Smooth muscle cell (in vitro differentiated cells): ENCODE results near the gene STS. TPM values are rescaled to one million over a fixed set of nuclear protein-coding genes. Genes with fewer than 3 reads are reported as not detected.

Experiments
- DNase-seq: peaks from one replicate; lab custom pipeline; 2025; ENCODE audit not compliant: unreplicated experiment; lab: John Stamatoyannopoulos, UW
- H2AFZ ChIP-seq: fragments of 200-600 bp; sonication (generic); 2 replicates; pipeline ENCODE4 v1.6.0; 2016; ENCODE audit warnings: antibody characterized with exemption, low read depth, mild to moderate bottlenecking
- H3F3A ChIP-seq: fragments of 200-600 bp; sonication (generic); 2 replicates; pipeline ENCODE4 v1.6.0; 2017; ENCODE audit warnings: antibody characterized with exemption, low read depth
- H3K27ac ChIP-seq: fragments of 200-600 bp; sonication (generic); 2 replicates; pipeline ENCODE4 v1.5.1; 2016; ENCODE audit warnings: low read depth, mild to moderate bottlenecking
- H3K27me3 ChIP-seq: fragments of 200-600 bp; sonication (generic); 2 replicates; pipeline ENCODE4 v1.6.1; 2016; ENCODE audit warnings: low read depth, mild to moderate bottlenecking
- H3K36me3 ChIP-seq: fragments of 200-600 bp; sonication (generic); 2 replicates; pipeline ENCODE4 v1.5.1; 2016; ENCODE audit warnings: low read depth
- H3K4me1 ChIP-seq: fragments of 200-600 bp; sonication (generic); 2 replicates; pipeline ENCODE4 v1.5.1; 2016; ENCODE audit warnings: low read depth
- H3K4me2 ChIP-seq: fragments of 200-600 bp; sonication (generic); 2 replicates; pipeline ENCODE4 v1.6.0; 2016; ENCODE audit warnings: mild to moderate bottlenecking
- H3K4me3 ChIP-seq: fragments of 200-600 bp; sonication (generic); 2 replicates; pipeline ENCODE4 v1.5.1; 2016; ENCODE audit warnings: mild to moderate bottlenecking
- H3K79me2 ChIP-seq: fragments of 200-600 bp; sonication (generic); 2 replicates; pipeline ENCODE4 v1.6.0; 2016; ENCODE audit warnings: low read depth, mild to moderate bottlenecking
- H3K9ac ChIP-seq: fragments of 200-600 bp; sonication (generic); 2 replicates; pipeline ENCODE4 v1.6.0; 2016; ENCODE audit warnings: low read depth
- H3K9me3 ChIP-seq: fragments of 200-600 bp; sonication (generic); replicated peaks from 2 replicates; pipeline ENCODE4 v1.5.1; 2016; ENCODE audit warnings: low read depth
- H4K20me1 ChIP-seq: fragments of 200-600 bp; sonication (generic); 2 replicates; pipeline ENCODE4 v1.6.0; 2016; ENCODE audit warnings: low read depth
- WGBS: methylation state at CpG from one replicate; pipeline ENCODE4 v1.1.7; 2016; ENCODE audit warnings: low lambda C conversion rate; 5-methylcytosine and 5-hydroxymethylcytosine counted together
- polyA plus RNA-seq: library from polyadenylated mRNA; unstranded; fragments of >200 nt; fragmentation: Nextera tagmentation; extraction: Ambion mirVana; gene quantifications from 2 replicates; pipeline ENCODE4 v1.2.1, GENCODE V29; 2016
- total RNA-seq: library from RNA; depleted of rRNA; stranded (reverse); fragments of >200 nt; gene quantifications from 2 replicates; pipeline ENCODE4 v1.2.3, GENCODE V29; 2014
- TF ChIP-seq, protein P1 (sequence below): fragments of 200-600 bp; sonication (generic); IDR thresholded peaks from 2 replicates; pipeline ENCODE4 v1.5.1; 2017; ENCODE audit warnings: borderline replicate concordance, mild to moderate bottlenecking, antibody characterized with exemption; ENCODE audit not compliant: insufficient read depth, poor library complexity, severe bottlenecking

The STS gene
- total and polyA plus RNA-seq, 2 experiments from 2014 or later, result 2.2 to 3.8 TPM

GRCh38 chrX:7132335-7133049, 15.0 kb upstream of the STS start:
- Histone ChIP-seq H3K4me1 (no peaks in the 10 kb centered on the region), H3K9ac (no peak overlapping the region), H3F3A (no peaks in the 10 kb centered on the region), H3K4me3 (no peak overlapping the region), H3K36me3 (no peaks in the 10 kb centered on the region), H3K4me2 (no peak overlapping the region), H4K20me1 (peaks cover 6% of the 10 kb centered on the region), H2AFZ (no peak overlapping the region), H3K79me2 (no peaks in the 10 kb centered on the region), H3K9me3 (no peaks in the 10 kb centered on the region), H3K27ac (peak overlapping the region; percentile 7), H3K27me3 (no peaks in the 10 kb centered on the region)
- WGBS, result 77% methylated on average over 3 of the region's 3 CpGs
- no peak for DNase-seq
- TF ChIP-seq, protein P1, sequence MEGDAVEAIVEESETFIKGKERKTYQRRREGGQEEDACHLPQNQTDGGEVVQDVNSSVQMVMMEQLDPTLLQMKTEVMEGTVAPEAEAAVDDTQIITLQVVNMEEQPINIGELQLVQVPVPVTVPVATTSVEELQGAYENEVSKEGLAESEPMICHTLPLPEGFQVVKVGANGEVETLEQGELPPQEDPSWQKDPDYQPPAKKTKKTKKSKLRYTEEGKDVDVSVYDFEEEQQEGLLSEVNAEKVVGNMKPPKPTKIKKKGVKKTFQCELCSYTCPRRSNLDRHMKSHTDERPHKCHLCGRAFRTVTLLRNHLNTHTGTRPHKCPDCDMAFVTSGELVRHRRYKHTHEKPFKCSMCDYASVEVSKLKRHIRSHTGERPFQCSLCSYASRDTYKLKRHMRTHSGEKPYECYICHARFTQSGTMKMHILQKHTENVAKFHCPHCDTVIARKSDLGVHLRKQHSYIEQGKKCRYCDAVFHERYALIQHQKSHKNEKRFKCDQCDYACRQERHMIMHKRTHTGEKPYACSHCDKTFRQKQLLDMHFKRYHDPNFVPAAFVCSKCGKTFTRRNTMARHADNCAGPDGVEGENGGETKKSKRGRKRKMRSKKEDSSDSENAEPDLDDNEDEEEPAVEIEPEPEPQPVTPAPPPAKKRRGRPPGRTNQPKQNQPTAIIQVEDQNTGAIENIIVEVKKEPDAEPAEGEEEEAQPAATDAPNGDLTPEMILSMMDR, result peak; percentile 41

- Histone ChIP-seq H3K4me1 (no peaks in the 10 kb centered on the region), H3K4me3 (no peak overlapping the region), H3K4me2 (no peak overlapping the region), H3K36me3 (no peaks in the 10 kb centered on the region), H3K9me3 (no peaks in the 10 kb centered on the region), H4K20me1 (peaks cover 6% of the 10 kb centered on the region), H3K27me3 (no peaks in the 10 kb centered on the region), H2AFZ (no peak overlapping the region), H3K79me2 (no peaks in the 10 kb centered on the region), H3K9ac (no peak overlapping the region), H3F3A (no peaks in the 10 kb centered on the region), H3K27ac (peak overlapping the region; percentile 7)
- TF ChIP-seq, protein P1, result no peak
- DNase-seq, result no peak
- 29% methylated on average over 8 of the region's 8 CpGs for WGBS
These were observed 14.5 kb upstream of the STS start for GRCh38 chrX:7133050-7133440.

- Histone ChIP-seq H3K27me3 (no peaks in the 10 kb centered on the region), H3F3A (no peaks in the 10 kb centered on the region), H3K4me2 (no peak overlapping the region), H3K27ac (no peak overlapping the region), H3K9ac (no peak overlapping the region), H4K20me1 (peaks cover 6% of the 10 kb centered on the region), H2AFZ (no peak overlapping the region), H3K79me2 (no peaks in the 10 kb centered on the region), H3K4me1 (no peaks in the 10 kb centered on the region), H3K9me3 (no peaks in the 10 kb centered on the region), H3K4me3 (no peak overlapping the region), H3K36me3 (no peaks in the 10 kb centered on the region)
- no peak for DNase-seq
- TF ChIP-seq, protein P1, result no peak
- 86% methylated on average over 2 of the region's 2 CpGs for WGBS
These were observed 12.5 kb upstream of the STS start for GRCh38 chrX:7134981-7135380.
